Spleen (tissue), 11 donors: ENCODE measurements around the gene SNX33. TPM values are rescaled to one million over a fixed set of nuclear protein-coding genes. Genes with fewer than 3 reads are reported as not detected.

Source experiments
- DNase-seq: peaks from one replicate; pipeline ENCODE4 v3.0.0-alpha.2; 2020
- H3K27ac ChIP-seq, 8 donors: fragments of 200-600 bp; sonication (generic) in 7 of 8; 1 replicate in 4 of 8; 2 replicates in 4 of 8; pipeline versions ENCODE4 v1.5.0 to v1.8.0; 2016 to 2021; ENCODE audit warnings: inconsistent platforms in 4 of 8, mild to moderate bottlenecking in 4 of 8, moderate library complexity in 1 of 8
- H3K27me3 ChIP-seq, 7 donors: fragments of 200-600 bp; sonication (generic) in 6 of 7; replicated peaks in 1 of 7; 1 replicate in 4 of 7; 2 replicates in 3 of 7; pipeline versions ENCODE4 v1.5.0 to v1.8.0; 2016 to 2021; ENCODE audit warnings: inconsistent platforms in 3 of 7, mild to moderate bottlenecking in 1 of 7
- H3K36me3 ChIP-seq, 6 donors: fragments of 200-600 bp; sonication (generic) in 5 of 6; 1 replicate in 4 of 6; 2 replicates in 2 of 6; pipeline versions ENCODE4 v1.5.0 to v1.8.0; 2016 to 2021; ENCODE audit warnings: inconsistent platforms in 2 of 6
- H3K4me1 ChIP-seq, 6 donors: fragments of 200-600 bp; sonication (generic) in 5 of 6; 1 replicate in 3 of 6; 2 replicates in 3 of 6; pipeline versions ENCODE4 v1.5.0 to v1.8.0; 2016 to 2021; ENCODE audit warnings: inconsistent platforms in 3 of 6
- H3K4me3 ChIP-seq, 8 donors: fragments of 200-600 bp; sonication (generic) in 7 of 8; 1 replicate in 4 of 8; 2 replicates in 4 of 8; pipeline versions ENCODE4 v1.5.0 to v1.8.0; 2016 to 2021; ENCODE audit warnings: inconsistent platforms in 4 of 8, mild to moderate bottlenecking in 4 of 8, moderate library complexity in 2 of 8
- H3K9me3 ChIP-seq, 8 donors: fragments of 200-600 bp; sonication (generic) in 7 of 8; 1 replicate in 4 of 8; 2 replicates in 4 of 8; pipeline versions ENCODE4 v1.5.0 to v1.8.0; 2016 to 2021; ENCODE audit warnings: inconsistent platforms in 4 of 8
- CTCF ChIP-seq, 11 experiments: fragments of 200-600 bp in 7 of 11; fragments of 450-650 bp in 4 of 11; sonication (generic) in 4 of 11; IDR thresholded peaks in 8 of 11; conservative IDR thresholded peaks in 3 of 11; 1 replicate in 7 of 11; 2 replicates in 4 of 11; pipeline versions ENCODE4 v1.4.0 to v1.8.0; 2016 to 2021; ENCODE audit warnings: antibody characterized with exemption in 11 of 11, inconsistent platforms in 4 of 11, mild to moderate bottlenecking in 1 of 11
- POLR2A ChIP-seq, 3 donors: fragments of 450-650 bp; IDR thresholded peaks; one replicate each; pipeline ENCODE4 v1.5.1; 2017; ENCODE audit warnings: antibody characterized with exemption in 3 of 3, mild to moderate bottlenecking in 1 of 3
- POLR2AphosphoS5 ChIP-seq, 3 donors: sonication (generic); formaldehyde crosslinking; IDR thresholded peaks; one replicate each; pipeline ENCODE4 v1.5.1; 2017; ENCODE audit warnings: antibody characterized with exemption in 3 of 3
- WGBS, 5 donors: extraction: QIAGEN DNeasy Blood & Tissue Kit in 3 of 5; methylation state at CpG; one replicate each; pipeline versions ENCODE4 v1.1.5 to v1.1.7; 2013 to 2018; 5-methylcytosine and 5-hydroxymethylcytosine counted together
- intact Hi-C: fragments of 100-400 bp; cut with DNase I; formaldehyde crosslinking; loops from one replicate; pipeline ENCODE4 v1.15.0; 2023; ENCODE audit warnings: low total_unique reads
- polyA plus RNA-seq, 3 donors: library from polyadenylated mRNA; stranded (reverse); fragments of 200-250 nt; gene quantifications; one replicate each; pipeline ENCODE4 v1.2.1, GENCODE V29; 2013
- total RNA-seq, 7 donors: library from RNA; depleted of rRNA in 3 of 7; stranded (reverse); fragments of >200 nt in 3 of 7; fragmentation: NEBNext Ultra II Directional in 4 of 7; extraction: Animal tissue kit (Norgen Biotek cat#: 25700) in 4 of 7; gene quantifications; one replicate each; pipeline versions ENCODE4 v1.1.0 to v1.2.1, GENCODE V29; 2016 to 2021
- donor health status: healthy with polysubstance abuse.
- donor health status: DM: no; HTN: no; CAD: no; lungs with moderate emphysema.
- donor health status: DM: no; HTN: no; CAD: no.
- donor health status: Bipolar disorder and iron deficiency.
- donor health status: healthy.
- donor health status: DM: no; HTN: no; CAD: no.
- donor health status: DM: yes; HTN: yes; CAD: no.

SNX33 gene
- total and polyA plus RNA-seq, 10 donors: 4.3 to 22.8 (median 16.5) TPM

- H3K9me3 ChIP-seq: no peaks in the 10 kb centered on the region
- H3K4me3 ChIP-seq: peak overlapping the region in 5 of 8 donors; percentile 2 to 95 (median 23)
- peak overlapping the region in 7 of 8 donors; percentile 52 to 82 (median 72) for H3K27ac ChIP-seq
- DNase-seq: no peak
- H3K4me1 ChIP-seq: peaks cover 31 to 88% (median 67%) of the 10 kb centered on the region in 6 donors
- WGBS, 5 donors: 42 to 72% (median 54%) methylated on average over 2 of the region's 2 CpGs
- H3K27me3 ChIP-seq: peaks cover 0 to 21% (median 5%) of the 10 kb centered on the region in 7 donors
- intact Hi-C loops: no loop called here
- peaks cover 0 to 17% (median 2%) of the 10 kb centered on the region in 6 donors for H3K36me3 ChIP-seq
- no peak for TF ChIP-seq CTCF (IDR thresholded peaks at IDR 0.05 in 8 of 11, conservative IDR thresholded peaks at IDR 0.05 in 3 of 11)
- TF ChIP-seq POLR2A (IDR thresholded peaks at IDR 0.05): no peak
- no peak for TF ChIP-seq POLR2AphosphoS5 (IDR thresholded peaks at IDR 0.05)
These were observed 4.3 kb downstream of the SNX33 start for GRCh38 chr15:75651810-75652543.

- peak overlapping the region in 1 of 8 donors; percentile 11 for H3K4me3 ChIP-seq
- H3K4me1 ChIP-seq: peaks cover 30 to 79% (median 59%) of the 10 kb centered on the region in 6 donors
- peaks cover 0 to 32% (median 5%) of the 10 kb centered on the region in 6 donors for H3K36me3 ChIP-seq
- 85 to 92% (median 88%) methylated on average over 16 of the region's 16 CpGs for WGBS, 5 donors
- H3K9me3 ChIP-seq: no peaks in the 10 kb centered on the region
- peak overlapping the region in 5 of 8 donors; percentile 15 to 78 (median 41) for H3K27ac ChIP-seq
- intact Hi-C loops: no loop called here
- no peak for DNase-seq
- TF ChIP-seq POLR2AphosphoS5 (IDR thresholded peaks at IDR 0.05): peak in 1 of 3 donors; percentile 24
- TF ChIP-seq POLR2A (IDR thresholded peaks at IDR 0.05): no peak
- TF ChIP-seq CTCF (IDR thresholded peaks at IDR 0.05 in 8 of 11, conservative IDR thresholded peaks at IDR 0.05 in 3 of 11): no peak
- H3K27me3 ChIP-seq: peaks cover 0 to 6% (median 0%) of the 10 kb centered on the region in 7 donors
These were observed 5.7 kb downstream of the SNX33 start for GRCh38 chr15:75653347-75653913.

- Histone ChIP-seq H3K27me3 (no peaks in the 10 kb centered on the region), H3K27ac (no peak overlapping the region), H3K9me3 (no peaks in the 10 kb centered on the region), H3K36me3 (peaks cover 0 to 32% (median 6%) of the 10 kb centered on the region in 6 donors), H3K4me1 (peaks cover 30 to 79% (median 53%) of the 10 kb centered on the region in 6 donors), H3K4me3 (no peak overlapping the region)
- no peak for DNase-seq
- no peak for TF ChIP-seq CTCF (IDR thresholded peaks at IDR 0.05 in 8 of 11, conservative IDR thresholded peaks at IDR 0.05 in 3 of 11)
- TF ChIP-seq POLR2A (IDR thresholded peaks at IDR 0.05): no peak
- no peak for TF ChIP-seq POLR2AphosphoS5 (IDR thresholded peaks at IDR 0.05)
- WGBS, 5 donors: 66 to 91% (median 72%) methylated on average over 4 of the region's 4 CpGs
- intact Hi-C loops: no loop called here
These were observed 6.6 kb downstream of the SNX33 start for GRCh38 chr15:75654201-75654907.
